Epithelial cell of proximal tubule (primary cell): ENCODE measurements around the gene CR1. TPM values are rescaled to one million over a fixed set of nuclear protein-coding genes. Genes with fewer than 3 reads are reported as not detected.

Experiments used
- DNase-seq: peaks from one replicate; pipeline ENCODE4 v3.0.0-alpha.2; 2011; ENCODE audit warnings: low read depth
- H3K4me3 ChIP-seq: 2 replicates; pipeline ENCODE4 v1.5.1; 2011; ENCODE audit warnings: low read depth, mild to moderate bottlenecking, low read length
- CTCF ChIP-seq: conservative IDR thresholded peaks from 2 replicates; pipeline ENCODE4 v1.5.1; 2012; ENCODE audit warnings: low read depth, mild to moderate bottlenecking, low read length
- total RNA-seq: library from RNA; depleted of rRNA; stranded (reverse); fragments of >200 nt; gene quantifications from 2 replicates; pipeline ENCODE4 v1.2.3, GENCODE V29; 2015

Gene CR1
- total RNA-seq, 1 donor from 2014 or later: not detected

- no peak overlapping the region for H3K4me3 ChIP-seq
- TF ChIP-seq CTCF: no peak
- DNase-seq: no peak
Observed at GRCh38 chr1:207461649-207462048, 34.3 kb upstream of the CR1 start.

- no peak for DNase-seq
- no peak for TF ChIP-seq CTCF
- no peak overlapping the region for H3K4me3 ChIP-seq
Observed at GRCh38 chr1:207462535-207462934, 33.4 kb upstream of the CR1 start.

- no peak overlapping the region for H3K4me3 ChIP-seq
- no peak for TF ChIP-seq CTCF
- DNase-seq: no peak
Observed at GRCh38 chr1:207463021-207463420, 32.9 kb upstream of the CR1 start.

GRCh38 chr1:207463571-207463970, 32.4 kb upstream of the CR1 start:
- TF ChIP-seq CTCF: no peak
- no peak for DNase-seq
- no peak overlapping the region for H3K4me3 ChIP-seq

- H3K4me3 ChIP-seq: no peak overlapping the region
- DNase-seq: no peak
- TF ChIP-seq CTCF: no peak
Observed at GRCh38 chr1:207470927-207471326, 25.0 kb upstream of the CR1 start.

- no peak for TF ChIP-seq CTCF
- no peak overlapping the region for H3K4me3 ChIP-seq
- no peak for DNase-seq
Observed at GRCh38 chr1:207474210-207474609, 21.7 kb upstream of the CR1 start.

GRCh38 chr1:207486198-207486597, 9.8 kb upstream of the CR1 start:
- TF ChIP-seq CTCF: no peak
- DNase-seq: no peak
- no peak overlapping the region for H3K4me3 ChIP-seq
